ENCODE data around the gene KMO.

Gene KMO

DNA sequence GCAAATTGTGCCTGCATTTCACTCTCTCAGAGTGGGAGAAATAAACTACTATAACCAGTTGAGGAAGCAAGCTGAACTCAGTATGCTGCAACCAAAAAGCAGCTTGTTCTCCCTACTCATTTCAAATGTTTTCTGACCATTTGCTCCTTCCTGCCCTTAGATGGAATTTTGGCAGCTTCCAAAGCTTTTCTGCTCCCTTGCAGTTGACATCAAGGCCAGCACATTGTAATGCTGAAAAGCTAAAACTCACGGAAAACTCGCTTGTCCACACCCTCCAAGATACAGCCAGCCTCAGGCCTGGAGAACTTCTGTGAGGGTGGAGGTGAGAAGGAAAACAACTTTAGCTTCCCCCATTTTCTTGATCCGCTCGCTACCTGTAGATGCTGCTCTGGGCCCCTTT is 113.0 kb downstream of the KMO start:
- CTCF ChIA-PET: interaction anchor here (0.9 kb wide), 1 partner anchor 25 kb away, joined by 3 read pairs; no protein-coding TSS in a partner anchor
- Mint-ChIP-seq H3K9me3 (peaks cover 3% of the 10 kb centered on the region), H3K27ac (no peak overlapping the region), H3K36me3 (no peaks in the 10 kb centered on the region), H3K27me3 (peaks cover 2% of the 10 kb centered on the region), H3K4me1 (peaks cover 5% of the 10 kb centered on the region), H3K4me3 (no peak overlapping the region)
- DNase-seq: no peak
